ENCODE measurements around the gene CD180. TPM values are rescaled to one million over a fixed set of nuclear protein-coding genes. Genes with fewer than 3 reads are reported as not detected.

CD180 gene
- total and polyA plus RNA-seq, 2 donors (not counting 3 experiments of a cell fraction or from before 2014, with no cell fraction given), result not detected

- ChIA-PET POLR2A (no interaction called here), CTCF (interaction anchor here (1.0 to 1.7 kb wide), 2 partner anchors 13 to 32 kb away, joined by 4 to 5 read pairs; no protein-coding TSS in a partner anchor)
- Histone ChIP-seq H4K20me1 (replicated peaks; ENCODE audit: control insufficient read depth, extremely low read depth, insufficient read depth, low read length) (no peaks in the 10 kb centered on the region), H3K36me3 (ENCODE audit: control insufficient read depth in 2 of 2, extremely low read depth in 1 of 2, insufficient read depth in 2 of 2, low read length in 2 of 2) (no peaks in the 10 kb centered on the region), H3K27me3 (ENCODE audit: control insufficient read depth in 2 of 2, insufficient read depth in 2 of 2, low read length in 2 of 2) (no peaks in the 10 kb centered on the region), H3K4me3 (replicated peaks in 1 of 3; ENCODE audit: insufficient read depth in 1 of 3, low read depth in 1 of 3, low read length in 3 of 3) (no peak overlapping the region), H3K4me1 (ENCODE audit: control insufficient read depth, extremely low read depth, insufficient read depth, low read length) (peaks cover 13% of the 10 kb centered on the region), H3K9me3 (replicated peaks; ENCODE audit: control insufficient read depth, insufficient read depth, low read length) (no peaks in the 10 kb centered on the region), H3K4me2 (ENCODE audit: insufficient read depth, low read length) (no peak overlapping the region), H2AFZ (ENCODE audit: low read depth, low read length) (no peak overlapping the region), H3K9ac (replicated peaks; ENCODE audit: extremely low read depth, insufficient read depth, low read length) (no peak overlapping the region), H3K79me2 (ENCODE audit: control insufficient read depth, insufficient read depth, low read length) (no peaks in the 10 kb centered on the region), H3K9me1 (replicated peaks; ENCODE audit: control insufficient read depth, extremely low read depth, insufficient read depth, low read length) (no peaks in the 10 kb centered on the region), H3K27ac (ENCODE audit: insufficient read depth, low read depth, low read length) (no peak overlapping the region)
- FAIRE-seq (no peak), DNase-seq (ENCODE audit: low read depth, low spot score) (no peak)
- TF ChIP-seq MAX (IDR thresholded peaks at IDR 0.05; ENCODE audit: insufficient read depth, insufficient read length), result no peak
- dilution Hi-C loops (cut with MboI; ENCODE audit: extremely low pct_ligation_motif_present, low sequenced_read_pairs), result no loop called here
- intact Hi-C loops (cut with micrococcal nuclease), result no loop called here
- BruUV-seq (replicated peaks), result no TSS peak
Measured at GRCh38 chr5:67179697-67180361, 16.8 kb downstream of the CD180 start.

- no peaks in the 10 kb centered on the region for H3K9me1 ChIP-seq (replicated peaks; ENCODE audit: control insufficient read depth, extremely low read depth, insufficient read depth, low read length)
- H3K9me3 ChIP-seq (replicated peaks; ENCODE audit: control insufficient read depth, insufficient read depth, low read length), result no peaks in the 10 kb centered on the region
- H4K20me1 ChIP-seq (replicated peaks; ENCODE audit: control insufficient read depth, extremely low read depth, insufficient read depth, low read length), result no peaks in the 10 kb centered on the region
- POLR2A ChIA-PET, result no interaction called here
- CTCF ChIA-PET, result interaction anchor here (1.0 to 1.7 kb wide), 3 partner anchors 13 to 31 kb away, joined by 3 to 5 read pairs (median 4); no protein-coding TSS in a partner anchor
- DNase-seq (ENCODE audit: low read depth, low spot score), result no peak
- no peak overlapping the region for H3K9ac ChIP-seq (replicated peaks; ENCODE audit: extremely low read depth, insufficient read depth, low read length)
- no peak overlapping the region for H3K27ac ChIP-seq (ENCODE audit: insufficient read depth, low read depth, low read length)
- no peaks in the 10 kb centered on the region for H3K27me3 ChIP-seq (ENCODE audit: control insufficient read depth in 2 of 2, insufficient read depth in 2 of 2, low read length in 2 of 2)
- dilution Hi-C loops (cut with MboI; ENCODE audit: extremely low pct_ligation_motif_present, low sequenced_read_pairs) (no loop called here), intact Hi-C loops (cut with micrococcal nuclease) (no loop called here)
- no peak overlapping the region for H2AFZ ChIP-seq (ENCODE audit: low read depth, low read length)
- no peak overlapping the region for H3K4me2 ChIP-seq (ENCODE audit: insufficient read depth, low read length)
- H3K4me1 ChIP-seq (ENCODE audit: control insufficient read depth, extremely low read depth, insufficient read depth, low read length), result peaks cover 13% of the 10 kb centered on the region
- FAIRE-seq, result no peak
- no TSS peak for BruUV-seq (replicated peaks)
- H3K36me3 ChIP-seq (ENCODE audit: control insufficient read depth in 2 of 2, extremely low read depth in 1 of 2, insufficient read depth in 2 of 2, low read length in 2 of 2), result no peaks in the 10 kb centered on the region
- no peaks in the 10 kb centered on the region for H3K79me2 ChIP-seq (ENCODE audit: control insufficient read depth, insufficient read depth, low read length)
- no peak overlapping the region for H3K4me3 ChIP-seq (replicated peaks in 1 of 3; ENCODE audit: insufficient read depth in 1 of 3, low read depth in 1 of 3, low read length in 3 of 3)
- TF ChIP-seq JUN (IDR thresholded peaks at IDR 0.05; ENCODE audit: borderline replicate concordance, insufficient read depth, insufficient read length, low read depth) (no peak), CTCF (IDR thresholded peaks at IDR 0.05; ENCODE audit: extremely low read depth in 1 of 2, insufficient read depth in 1 of 2, low read depth in 1 of 2, low read length in 2 of 2) (no peak), MAX (IDR thresholded peaks at IDR 0.05; ENCODE audit: insufficient read depth, insufficient read length) (no peak), MYC (IDR thresholded peaks at IDR 0.05; ENCODE audit: low read depth, low read length) (no peak), GATA2 (IDR thresholded peaks at IDR 0.05; ENCODE audit: insufficient read depth, insufficient read length, low read depth, low read length) (no peak), EZH2 (IDR thresholded peaks at IDR 0.05; ENCODE audit: borderline replicate concordance, low read depth, low read length, severe bottlenecking) (no peak), POLR2A (IDR thresholded peaks at IDR 0.05; ENCODE audit: low read depth, low read length) (no peak), FOS (IDR thresholded peaks at IDR 0.05; ENCODE audit: borderline replicate concordance, insufficient read depth, low read length) (no peak), POLR2AphosphoS5 (IDR thresholded peaks at IDR 0.05; ENCODE audit: insufficient read depth, low read depth, low read length) (no peak)
Measured at GRCh38 chr5:67178966-67179365, 17.6 kb downstream of the CD180 start.
